Tibial nerve (tissue), 4 donors: ENCODE results near the gene AIG1. TPM values are rescaled to one million over a fixed set of nuclear protein-coding genes. Genes with fewer than 3 reads are reported as not detected.
"Not testable (repeated sequence)": the region's sequence is repeated elsewhere in the genome, so short reads cannot be mapped to it uniquely, and the experiment has no call there.

Experiments used
- DNase-seq, 2 donors: peaks; one replicate each; pipeline ENCODE4 v3.0.0-alpha.2; 2019; ENCODE audit warnings: low spot score in 2 of 2
- H3K27ac ChIP-seq, 4 donors: fragments of 200-600 bp; sonication (generic) in 3 of 4; one replicate each; pipeline ENCODE4 v1.5.1; 2017 to 2019; ENCODE audit warnings: mild to moderate bottlenecking in 1 of 4
- H3K27me3 ChIP-seq, 2 donors: fragments of 200-600 bp; sonication (generic) in 1 of 2; one replicate each; pipeline versions ENCODE4 v1.5.1 to v1.6.0; 2017 to 2019
- H3K36me3 ChIP-seq, 3 donors: fragments of 200-600 bp; sonication (generic); one replicate each; pipeline ENCODE4 v1.5.1; 2018 to 2019
- H3K4me1 ChIP-seq, 4 donors: fragments of 200-600 bp; sonication (generic) in 3 of 4; one replicate each; pipeline ENCODE4 v1.5.1; 2017 to 2019
- H3K4me3 ChIP-seq, 4 donors: fragments of 200-600 bp; sonication (generic) in 3 of 4; one replicate each; pipeline ENCODE4 v1.5.1; 2017 to 2019; ENCODE audit warnings: mild to moderate bottlenecking in 1 of 4, moderate library complexity in 1 of 4
- H3K9me3 ChIP-seq, 4 donors: fragments of 200-600 bp; sonication (generic) in 3 of 4; one replicate each; pipeline ENCODE4 v1.5.1; 2017 to 2019
- EP300 ChIP-seq, 2 donors: sonication (generic); formaldehyde crosslinking; IDR thresholded peaks; one replicate each; pipeline ENCODE4 v1.6.1; 2017; ENCODE audit warnings: antibody characterized with exemption in 2 of 2, mild to moderate bottlenecking in 1 of 2
- POLR2A ChIP-seq, 2 donors: fragments of 450-650 bp; IDR thresholded peaks; one replicate each; pipeline ENCODE4 v1.6.1; 2017; ENCODE audit warnings: antibody characterized with exemption in 2 of 2, mild to moderate bottlenecking in 2 of 2, moderate library complexity in 2 of 2
- WGBS, 2 donors: methylation state at CpG; one replicate each; pipeline ENCODE4 v1.1.5; 2018; 5-methylcytosine and 5-hydroxymethylcytosine counted together
- total RNA-seq, 4 donors: library from RNA; depleted of rRNA; stranded (reverse); fragments of >200 nt; gene quantifications; one replicate each; pipeline ENCODE4 v1.1.0, GENCODE V29; 2016
- TF ChIP-seq, protein P1 (sequence below), 5 experiments: fragments of 200-600 bp in 3 of 5; fragments of 450-650 bp in 2 of 5; sonication (generic) in 3 of 5; IDR thresholded peaks; one replicate each; pipeline ENCODE4 v1.5.1; 2016 to 2019; ENCODE audit warnings: antibody characterized with exemption in 5 of 5, mild to moderate bottlenecking in 3 of 5, moderate library complexity in 2 of 5

AIG1 gene
- total RNA-seq, 4 donors from 2014 or later: 18.2 to 23.9 (median 22.2) TPM

DNA sequence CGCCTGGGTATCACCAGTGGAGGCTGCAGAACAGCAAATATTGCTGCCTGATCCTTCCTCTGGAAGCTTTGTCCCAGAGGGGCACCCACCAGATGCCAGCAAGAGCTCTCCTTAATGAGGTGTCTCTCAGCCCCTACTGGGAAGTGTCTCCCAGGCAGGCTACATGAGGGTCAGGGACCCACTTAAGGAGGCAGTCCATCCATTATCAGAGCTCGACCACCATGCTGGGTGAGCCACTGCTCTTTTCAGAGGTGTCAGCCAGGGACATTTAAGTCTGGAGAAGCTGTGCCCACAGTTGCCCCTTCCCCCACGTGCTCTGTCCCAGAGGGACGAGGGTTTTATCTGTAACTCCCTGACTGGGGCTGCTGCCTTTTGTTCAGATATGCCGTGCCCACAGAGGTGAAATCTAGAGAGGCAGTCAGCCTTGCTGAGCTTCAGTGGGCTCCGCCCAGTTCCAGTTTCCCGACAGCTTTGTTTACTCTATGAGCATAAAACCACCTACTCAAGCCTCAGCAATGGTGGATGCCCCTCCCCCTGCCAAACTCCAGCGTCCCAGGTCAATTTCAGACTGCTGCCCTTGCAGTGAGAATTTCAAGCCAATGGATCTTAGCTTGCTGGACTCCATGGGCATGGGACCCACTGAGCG lies 25.9 kb upstream of the AIG1 start:
- Histone ChIP-seq H3K9me3 (no peaks in the 10 kb centered on the region), H3K4me3 (no peak overlapping the region), H3K27ac (no peak overlapping the region), H3K4me1 (no peaks in the 10 kb centered on the region), H3K36me3 (no peaks in the 10 kb centered on the region), H3K27me3 (no peaks in the 10 kb centered on the region)
- 80 to 83% methylated on average over 7 to 8 of the region's 9 CpGs for WGBS, 2 donors
- no peak for TF ChIP-seq POLR2A (IDR thresholded peaks at IDR 0.05)
- TF ChIP-seq, protein P1, sequence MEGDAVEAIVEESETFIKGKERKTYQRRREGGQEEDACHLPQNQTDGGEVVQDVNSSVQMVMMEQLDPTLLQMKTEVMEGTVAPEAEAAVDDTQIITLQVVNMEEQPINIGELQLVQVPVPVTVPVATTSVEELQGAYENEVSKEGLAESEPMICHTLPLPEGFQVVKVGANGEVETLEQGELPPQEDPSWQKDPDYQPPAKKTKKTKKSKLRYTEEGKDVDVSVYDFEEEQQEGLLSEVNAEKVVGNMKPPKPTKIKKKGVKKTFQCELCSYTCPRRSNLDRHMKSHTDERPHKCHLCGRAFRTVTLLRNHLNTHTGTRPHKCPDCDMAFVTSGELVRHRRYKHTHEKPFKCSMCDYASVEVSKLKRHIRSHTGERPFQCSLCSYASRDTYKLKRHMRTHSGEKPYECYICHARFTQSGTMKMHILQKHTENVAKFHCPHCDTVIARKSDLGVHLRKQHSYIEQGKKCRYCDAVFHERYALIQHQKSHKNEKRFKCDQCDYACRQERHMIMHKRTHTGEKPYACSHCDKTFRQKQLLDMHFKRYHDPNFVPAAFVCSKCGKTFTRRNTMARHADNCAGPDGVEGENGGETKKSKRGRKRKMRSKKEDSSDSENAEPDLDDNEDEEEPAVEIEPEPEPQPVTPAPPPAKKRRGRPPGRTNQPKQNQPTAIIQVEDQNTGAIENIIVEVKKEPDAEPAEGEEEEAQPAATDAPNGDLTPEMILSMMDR (IDR thresholded peaks at IDR 0.05): no peak
- TF ChIP-seq EP300 (IDR thresholded peaks at IDR 0.05): no peak
- no peak for DNase-seq

DNA sequence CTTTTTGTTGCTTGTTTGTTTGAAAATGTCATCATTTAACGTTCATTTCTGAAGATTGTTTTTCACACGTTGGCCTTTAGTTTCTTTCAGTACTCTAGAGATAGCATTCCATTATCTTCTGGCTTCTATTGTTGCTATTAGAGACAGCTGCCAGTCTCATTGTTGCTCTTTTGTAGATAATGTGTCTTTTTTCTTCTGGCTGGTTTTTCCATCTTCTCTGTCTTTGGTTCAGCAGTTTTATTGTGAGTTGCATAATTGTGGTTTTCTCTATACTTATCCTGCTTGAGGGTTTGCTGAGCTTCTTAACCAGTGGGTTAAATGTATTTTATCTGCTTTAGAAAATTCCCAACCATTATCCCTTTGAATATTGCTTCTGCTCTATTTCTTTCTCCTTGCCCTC lies 23.2 kb upstream of the AIG1 start:
- no peak overlapping the region for H3K4me3 ChIP-seq
- TF ChIP-seq, protein P1 (IDR thresholded peaks at IDR 0.05): no peak
- TF ChIP-seq EP300 (IDR thresholded peaks at IDR 0.05): no peak
- TF ChIP-seq POLR2A (IDR thresholded peaks at IDR 0.05): no peak
- H3K9me3 ChIP-seq: no peaks in the 10 kb centered on the region
- H3K4me1 ChIP-seq: no peaks in the 10 kb centered on the region
- no peak overlapping the region for H3K27ac ChIP-seq
- H3K27me3 ChIP-seq: no peaks in the 10 kb centered on the region
- no peak for DNase-seq
- 13 to 21% methylated on average over 2 of the region's 2 CpGs for WGBS, 2 donors
- no peaks in the 10 kb centered on the region for H3K36me3 ChIP-seq

DNA sequence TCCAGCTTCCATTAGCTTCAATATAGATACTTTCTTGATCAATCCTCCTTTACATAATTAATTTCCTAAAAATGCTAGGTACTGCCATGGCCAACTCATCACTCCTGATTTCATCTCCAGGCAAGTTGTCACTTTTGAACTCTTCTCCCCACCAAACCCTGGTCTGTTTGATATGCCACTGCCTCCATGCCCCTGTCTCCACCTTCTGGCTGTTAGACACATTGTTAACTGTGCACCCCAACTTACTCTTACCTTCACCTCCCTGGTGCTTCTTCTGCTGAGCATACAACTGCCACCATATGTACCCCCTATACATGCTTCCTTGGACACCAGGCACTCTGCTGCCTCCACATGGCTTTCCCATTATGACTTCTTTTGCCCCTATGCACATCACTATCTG lies 21.9 kb upstream of the AIG1 start:
- no peaks in the 10 kb centered on the region for H3K4me1 ChIP-seq
- no peaks in the 10 kb centered on the region for H3K36me3 ChIP-seq
- DNase-seq: no peak
- no peak overlapping the region for H3K27ac ChIP-seq
- no peaks in the 10 kb centered on the region for H3K9me3 ChIP-seq
- no peaks in the 10 kb centered on the region for H3K27me3 ChIP-seq
- TF ChIP-seq POLR2A (IDR thresholded peaks at IDR 0.05) (no peak), EP300 (IDR thresholded peaks at IDR 0.05) (no peak)
- TF ChIP-seq, protein P1 (IDR thresholded peaks at IDR 0.05): no peak
- no peak overlapping the region for H3K4me3 ChIP-seq

DNA sequence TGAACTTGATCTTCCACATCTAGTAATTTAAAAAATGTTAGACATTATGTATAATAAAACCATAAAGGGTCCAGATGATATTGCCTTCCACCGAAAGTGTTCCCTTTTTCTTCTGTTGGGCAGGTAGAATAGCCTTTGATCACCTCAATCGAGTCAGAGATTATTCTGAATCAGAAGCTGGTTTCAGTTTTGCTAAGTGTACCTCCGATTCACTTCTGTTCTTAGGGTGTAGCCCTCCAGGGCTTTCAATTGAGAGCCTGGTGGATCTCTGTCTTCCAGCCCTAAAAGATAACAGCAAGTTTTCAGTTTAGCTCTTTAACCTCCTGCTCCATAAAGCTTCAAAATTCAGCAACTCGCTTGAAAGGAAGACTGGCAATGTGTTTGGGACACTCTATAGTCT lies 21.1 kb upstream of the AIG1 start:
- TF ChIP-seq EP300 (IDR thresholded peaks at IDR 0.05) (no peak), POLR2A (IDR thresholded peaks at IDR 0.05) (no peak)
- TF ChIP-seq, protein P1 (IDR thresholded peaks at IDR 0.05): no peak
- Histone ChIP-seq H3K27me3 (no peaks in the 10 kb centered on the region), H3K9me3 (no peaks in the 10 kb centered on the region), H3K4me1 (no peaks in the 10 kb centered on the region), H3K27ac (no peak overlapping the region), H3K4me3 (no peak overlapping the region), H3K36me3 (no peaks in the 10 kb centered on the region)
- no peak for DNase-seq
- 82 to 86% methylated on average over 4 of the region's 4 CpGs for WGBS, 2 donors

DNA sequence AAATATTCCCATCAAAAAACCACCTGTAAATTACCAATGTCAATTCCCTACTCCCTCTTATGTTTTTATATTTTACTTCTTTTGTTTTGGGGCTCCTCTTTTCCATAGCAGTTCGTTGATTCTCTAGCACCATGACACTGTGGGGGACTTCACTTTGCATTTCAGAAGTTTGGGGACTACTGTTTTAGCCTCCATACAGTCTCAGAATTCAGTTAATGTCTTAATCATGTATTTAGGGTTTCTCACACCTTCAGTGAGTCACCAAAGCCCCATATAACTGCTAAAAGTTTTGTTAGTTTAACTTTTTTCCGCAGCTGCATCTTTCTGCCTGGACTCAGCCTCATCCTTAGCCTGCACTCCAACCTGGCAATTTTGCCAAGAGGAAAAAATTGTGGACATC lies 20.7 kb upstream of the AIG1 start:
- Histone ChIP-seq H3K27me3 (no peaks in the 10 kb centered on the region), H3K9me3 (no peaks in the 10 kb centered on the region), H3K4me1 (no peaks in the 10 kb centered on the region), H3K27ac (no peak overlapping the region), H3K4me3 (no peak overlapping the region), H3K36me3 (no peaks in the 10 kb centered on the region)
- no peak for DNase-seq
- no peak for TF ChIP-seq POLR2A (IDR thresholded peaks at IDR 0.05)
- TF ChIP-seq EP300 (IDR thresholded peaks at IDR 0.05): no peak
- TF ChIP-seq, protein P1 (IDR thresholded peaks at IDR 0.05): no peak
- 71% methylated on average over 2 of the region's 2 CpGs for WGBS, 2 donors

DNA sequence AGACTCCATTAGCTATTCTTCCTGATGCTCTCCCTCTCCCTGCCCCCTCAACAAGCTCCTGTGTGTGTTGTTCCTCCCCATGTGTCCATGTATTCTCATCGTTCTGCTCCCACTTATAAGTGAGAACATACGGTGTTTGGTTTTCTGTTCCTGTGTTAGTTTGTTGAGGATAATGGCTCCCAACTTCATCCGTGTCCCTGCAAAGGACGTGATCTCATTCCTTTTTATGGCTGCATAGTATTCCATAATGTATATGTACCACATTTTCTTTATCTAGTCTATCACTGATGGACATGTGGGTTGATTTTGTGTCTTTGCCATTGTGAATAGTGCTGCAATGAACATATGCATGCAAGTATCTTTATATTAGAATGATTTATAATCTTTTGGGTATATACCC lies 16.3 kb upstream of the AIG1 start:
- not testable (repeated sequence) for H3K27ac ChIP-seq, H3K9me3 ChIP-seq, H3K27me3 ChIP-seq, H3K4me3 ChIP-seq, DNase-seq, H3K36me3 ChIP-seq, H3K4me1 ChIP-seq
- 93 to 97% methylated on average over 4 of the region's 4 CpGs for WGBS, 2 donors
